Measurements from ENCODE around the gene NUMB. TPM values are rescaled to one million over a fixed set of nuclear protein-coding genes. Genes with fewer than 3 reads are reported as not detected.

Gene NUMB
- total RNA-seq, 1 experiment from 2014 or later = 46.5 TPM

DNA sequence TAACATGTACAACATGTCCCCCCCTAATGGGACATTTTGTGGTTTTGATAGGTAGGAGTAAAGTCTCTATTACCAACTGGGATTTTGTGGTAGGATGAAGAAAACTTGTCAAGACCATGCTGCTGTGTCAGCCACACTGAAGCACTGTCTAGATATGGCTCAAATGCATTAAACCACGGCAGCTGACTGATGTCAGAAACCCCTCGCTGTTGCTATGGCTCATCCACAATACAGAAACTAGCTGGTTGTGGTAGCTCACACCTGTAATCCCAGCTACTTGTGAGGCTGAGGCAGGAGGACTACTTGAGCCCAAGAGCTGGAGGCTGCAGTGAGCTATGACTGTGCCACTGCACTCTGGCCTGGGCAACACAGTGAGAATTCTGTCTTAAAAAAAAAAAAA is 181.0 kb downstream of the NUMB start:
- no peak overlapping the region for H3K4me2 ChIP-seq (ENCODE audit: insufficient read depth, insufficient read length, low read length)
- H3K79me1 ChIP-seq (ENCODE audit: insufficient read depth, low read depth, low read length, poor library complexity, severe bottlenecking) = no peaks in the 10 kb centered on the region
- H3K23ac ChIP-seq (ENCODE audit: insufficient read length, low read depth, low read length) = no peak overlapping the region
- no peaks in the 10 kb centered on the region for H3K9me3 Mint-ChIP-seq
- H3K27me3 Mint-ChIP-seq (ENCODE audit: low read depth) = no peaks in the 10 kb centered on the region; the same call in 1 of the 2 replicates
- no peak overlapping the region for H2BK5ac ChIP-seq (ENCODE audit: insufficient read length, low read length)
- no peak for DNase-seq
- TF ChIP-seq, protein P1, sequence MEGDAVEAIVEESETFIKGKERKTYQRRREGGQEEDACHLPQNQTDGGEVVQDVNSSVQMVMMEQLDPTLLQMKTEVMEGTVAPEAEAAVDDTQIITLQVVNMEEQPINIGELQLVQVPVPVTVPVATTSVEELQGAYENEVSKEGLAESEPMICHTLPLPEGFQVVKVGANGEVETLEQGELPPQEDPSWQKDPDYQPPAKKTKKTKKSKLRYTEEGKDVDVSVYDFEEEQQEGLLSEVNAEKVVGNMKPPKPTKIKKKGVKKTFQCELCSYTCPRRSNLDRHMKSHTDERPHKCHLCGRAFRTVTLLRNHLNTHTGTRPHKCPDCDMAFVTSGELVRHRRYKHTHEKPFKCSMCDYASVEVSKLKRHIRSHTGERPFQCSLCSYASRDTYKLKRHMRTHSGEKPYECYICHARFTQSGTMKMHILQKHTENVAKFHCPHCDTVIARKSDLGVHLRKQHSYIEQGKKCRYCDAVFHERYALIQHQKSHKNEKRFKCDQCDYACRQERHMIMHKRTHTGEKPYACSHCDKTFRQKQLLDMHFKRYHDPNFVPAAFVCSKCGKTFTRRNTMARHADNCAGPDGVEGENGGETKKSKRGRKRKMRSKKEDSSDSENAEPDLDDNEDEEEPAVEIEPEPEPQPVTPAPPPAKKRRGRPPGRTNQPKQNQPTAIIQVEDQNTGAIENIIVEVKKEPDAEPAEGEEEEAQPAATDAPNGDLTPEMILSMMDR (conservative IDR thresholded peaks at IDR 0.05) = no peak
- H2BK15ac ChIP-seq (ENCODE audit: low read depth, low read length) = no peak overlapping the region
- H3K4me3 Mint-ChIP-seq = no peak overlapping the region
- H4K20me1 ChIP-seq (ENCODE audit: control insufficient read depth, insufficient read depth, insufficient read length) = peaks cover 3% of the 10 kb centered on the region
- peaks cover 14 to 47% (median 31%) of the 10 kb centered on the region in 3 experiments for H3K36me3 Mint-ChIP-seq (ENCODE audit: insufficient read depth in 1 of 3, low read depth in 3 of 3)
- H3K14ac ChIP-seq (ENCODE audit: insufficient read depth, low read length) = no peak overlapping the region
- no CpG with 5 or more reads among the region's 2 CpGs for WGBS (ENCODE audit: extremely low coverage, insufficient read length, low lambda C conversion rate)
- H3K4me1 ChIP-seq (ENCODE audit: insufficient read depth, low read length) = peaks cover 3% of the 10 kb centered on the region; the same call in 1 of the 2 replicates
- H4K91ac ChIP-seq (ENCODE audit: insufficient read length, low read depth, low read length) = no peak overlapping the region
- H3K9ac ChIP-seq (ENCODE audit: extremely low read depth, insufficient read length, low read length) = no peak overlapping the region
- H3K4me1 Mint-ChIP-seq = peaks cover 0 to 3% of the 10 kb centered on the region in 2 experiments; a peak in 2 of 4 replicates
- H2AFZ ChIP-seq (ENCODE audit: low read length) = no peak overlapping the region
- H3K27ac Mint-ChIP-seq = peak overlapping the region in 2 of 3 experiments; percentile 22 to 79; a peak in 2 of 7 replicates
- no peaks in the 10 kb centered on the region for H3K9me3 ChIP-seq (ENCODE audit: control insufficient read depth, low read depth, low read length)
- no peak overlapping the region for H3K27ac ChIP-seq (ENCODE audit: insufficient read length, low read depth, low read length)
- H4K5ac ChIP-seq (ENCODE audit: insufficient read length, low read depth, low read length) = no peak overlapping the region
- no peaks in the 10 kb centered on the region for H3K79me2 ChIP-seq (ENCODE audit: insufficient read depth, low read length)
- H2BK12ac ChIP-seq (ENCODE audit: insufficient read length, low read depth, low read length) = no peak overlapping the region
- H2BK120ac ChIP-seq (ENCODE audit: low read depth, low read length, poor library complexity, severe bottlenecking) = no peak overlapping the region
- no peak overlapping the region for H4K8ac ChIP-seq (replicated peaks; ENCODE audit: insufficient read length, low read depth, low read length)
- H2AK5ac ChIP-seq (ENCODE audit: insufficient read length, low read length) = no peak overlapping the region
- H2BK20ac ChIP-seq (ENCODE audit: low read depth, low read length, poor library complexity, severe bottlenecking) = no peak overlapping the region
- no peak overlapping the region for H3T11ph ChIP-seq (ENCODE audit: low read length)
- H3K4ac ChIP-seq (ENCODE audit: low read depth, low read length) = no peak overlapping the region
- no peaks in the 10 kb centered on the region for H3K27me3 ChIP-seq (ENCODE audit: insufficient read depth, low read length)
- H3K18ac ChIP-seq (ENCODE audit: insufficient read length, low read depth, low read length) = no peak overlapping the region
- no peaks in the 10 kb centered on the region for H3K23me2 ChIP-seq (ENCODE audit: insufficient read length, low read depth, low read length, poor library complexity, severe bottlenecking)
- no peak overlapping the region for H3K56ac ChIP-seq (ENCODE audit: insufficient read length, low read depth, low read length)
